Astrocyte (in vitro differentiated cells and primary cell): ENCODE measurements around the gene SECISBP2.

Experiments
- CTCF ChIP-seq: IDR thresholded peaks from 2 replicates; pipeline ENCODE4 v1.5.1; 2011; ENCODE audit warnings: low read depth, mild to moderate bottlenecking, inconsistent platforms, low read length, moderate library complexity; ENCODE audit not compliant: insufficient read depth
- EZH2 ChIP-seq: IDR thresholded peaks from 2 replicates; pipeline ENCODE4 v1.6.1; 2012; ENCODE audit warnings: mild to moderate bottlenecking, low read length, inconsistent platforms; ENCODE audit not compliant: insufficient read depth

- TF ChIP-seq EZH2 (no peak), CTCF (no peak)
Measured at GRCh38 chr9:89391585-89391984, 73.3 kb downstream of the SECISBP2 start.
